ENCODE data around the gene NFATC2. TPM values are rescaled to one million over a fixed set of nuclear protein-coding genes. Genes with fewer than 3 reads are reported as not detected.
A peak's percentile ranks its signal among the peaks of the same experiment; 100 is the strongest.

The NFATC2 gene
- total RNA-seq: 10 to 100 TPM in 3 of 4 donors, 1 to 10 TPM in 1; 4.4 to 38.0 (median 13.6) TPM

DNA sequence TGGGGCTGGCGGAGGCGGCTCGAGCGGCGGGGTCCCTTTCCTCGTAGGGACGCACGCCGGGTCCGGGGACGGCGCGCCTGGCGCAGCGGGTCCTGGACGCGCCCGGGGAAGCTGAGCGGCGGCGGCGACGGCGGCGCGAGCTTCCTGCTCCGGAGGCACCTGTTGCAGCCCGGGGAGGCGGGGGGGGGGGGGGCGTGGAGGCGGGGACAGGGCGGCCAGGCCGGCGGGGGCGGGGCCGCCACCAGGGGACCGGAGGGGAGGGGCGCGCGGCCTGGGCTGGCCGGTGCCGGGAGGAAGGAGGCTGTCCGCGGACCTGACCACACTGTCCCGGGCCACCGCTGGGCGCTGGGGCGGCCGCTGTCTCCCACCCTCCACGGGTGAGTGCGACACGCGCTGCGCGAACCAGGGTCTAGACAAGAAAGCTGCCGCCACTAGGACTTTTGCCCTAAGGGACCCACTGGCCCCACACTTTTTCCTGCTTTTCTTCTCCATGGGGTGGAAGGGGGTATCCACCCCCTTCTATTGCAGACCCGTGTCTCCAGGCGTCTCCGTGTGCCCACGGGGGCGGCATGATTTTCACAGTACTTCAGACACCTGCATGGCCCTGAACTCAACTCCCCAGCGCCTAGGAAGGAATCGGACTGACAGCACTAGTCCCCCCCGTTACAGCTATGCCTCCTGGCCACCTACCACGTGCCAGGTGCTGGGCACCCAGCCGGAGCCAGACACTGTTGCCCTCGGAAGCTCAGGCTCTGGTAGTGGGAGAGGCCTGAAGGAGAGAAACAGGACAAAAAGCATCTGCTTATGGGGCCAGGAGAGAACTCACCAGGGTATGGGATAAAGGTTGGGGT, at the start of gene NFATC2:
Gene NFATC2, minus strand, starts transcription at position 149 of the 851 bp plus-strand sequence. CDS start 220 bp downstream, outside the sequence.
- H3K4me1 ChIP-seq: peaks cover 0 to 30% (median 10%) of the 10 kb centered on the region in 4 donors
- H3K4me3 ChIP-seq: peak within 1 kb of the TSS; percentile 58 to 88 (median 78)
- no peaks in the 10 kb centered on the region for H3K9me3 ChIP-seq
- no peaks in the 10 kb centered on the region for H3K36me3 ChIP-seq
- H3K27me3 ChIP-seq: no peaks in the 10 kb centered on the region
- peak within 1 kb of the TSS; percentile 79 to 96 (median 84) for H3K27ac ChIP-seq
- TF ChIP-seq POLR2A (IDR thresholded peaks at IDR 0.05): no peak
- no peak for TF ChIP-seq CTCF (IDR thresholded peaks at IDR 0.05)
- DNase-seq: peak; percentile 56 to 81 (median 80)

GRCh38 chr20:51591871-51592270, 49.4 kb upstream of the NFATC2 start:
- no peak for DNase-seq
- TF ChIP-seq POLR2A (IDR thresholded peaks at IDR 0.05): no peak
- no peak for TF ChIP-seq CTCF (IDR thresholded peaks at IDR 0.05)
- Histone ChIP-seq H3K9me3 (no peaks in the 10 kb centered on the region), H3K27ac (no peak overlapping the region), H3K36me3 (no peaks in the 10 kb centered on the region), H3K4me1 (peaks cover 0 to 7% (median 0%) of the 10 kb centered on the region in 4 donors), H3K4me3 (no peak overlapping the region), H3K27me3 (no peaks in the 10 kb centered on the region)

DNA sequence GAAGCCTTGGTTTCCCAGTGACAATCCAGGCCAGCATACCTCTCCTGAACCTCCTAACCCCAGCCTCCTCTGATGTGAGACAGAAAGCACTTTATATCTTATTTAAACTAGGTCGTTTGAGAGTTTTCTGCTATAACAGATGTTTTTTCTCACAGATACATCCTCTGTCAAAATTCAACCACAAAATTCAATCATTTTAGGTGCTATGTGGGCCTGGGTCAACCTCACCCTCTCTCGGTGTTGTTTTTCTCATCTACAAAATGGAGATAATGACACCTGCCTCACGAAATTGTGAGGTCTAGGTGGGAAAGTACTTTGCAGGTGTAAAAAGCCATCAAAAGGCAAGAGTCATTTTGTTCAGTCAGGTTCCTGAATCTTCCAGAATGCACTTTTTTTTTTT, 46.2 kb upstream of the NFATC2 start:
- Histone ChIP-seq H3K27me3 (no peaks in the 10 kb centered on the region), H3K9me3 (no peaks in the 10 kb centered on the region), H3K36me3 (no peaks in the 10 kb centered on the region), H3K27ac (no peak overlapping the region), H3K4me3 (no peak overlapping the region), H3K4me1 (no peaks in the 10 kb centered on the region)
- no peak for DNase-seq
- no peak for TF ChIP-seq POLR2A (IDR thresholded peaks at IDR 0.05)
- TF ChIP-seq CTCF (IDR thresholded peaks at IDR 0.05): no peak

- H3K27ac ChIP-seq: no peak overlapping the region
- no peaks in the 10 kb centered on the region for H3K9me3 ChIP-seq
- H3K4me3 ChIP-seq: no peak overlapping the region
- no peaks in the 10 kb centered on the region for H3K4me1 ChIP-seq
- DNase-seq: no peak
- no peaks in the 10 kb centered on the region for H3K36me3 ChIP-seq
- no peaks in the 10 kb centered on the region for H3K27me3 ChIP-seq
- no peak for TF ChIP-seq POLR2A (IDR thresholded peaks at IDR 0.05)
- TF ChIP-seq CTCF (IDR thresholded peaks at IDR 0.05): no peak
Measured at GRCh38 chr20:51587145-51587544, 44.6 kb upstream of the NFATC2 start.

GRCh38 chr20:51586005-51586440, 43.5 kb upstream of the NFATC2 start:
- no peaks in the 10 kb centered on the region for H3K27me3 ChIP-seq
- TF ChIP-seq CTCF (IDR thresholded peaks at IDR 0.05) (no peak), POLR2A (IDR thresholded peaks at IDR 0.05) (no peak)
- H3K9me3 ChIP-seq: no peaks in the 10 kb centered on the region
- no peak overlapping the region for H3K27ac ChIP-seq
- DNase-seq: no peak
- H3K36me3 ChIP-seq: no peaks in the 10 kb centered on the region
- H3K4me3 ChIP-seq: no peak overlapping the region
- no peaks in the 10 kb centered on the region for H3K4me1 ChIP-seq

Data from Peyer's patch (tissue), 4 donors.